Right ventricle myocardium inferior (tissue), 1 donor: Measurements from ENCODE around the gene GLT1D1. TPM values are rescaled to one million over a fixed set of nuclear protein-coding genes. Genes with fewer than 3 reads are reported as not detected.

ENCODE experiments used
- ATAC-seq: fragments of 200-7000 bp; cut with Tn5 transposase; one replicate; pipeline ENCODE4 v1.9.1; 2020; ENCODE audit warnings: mild to moderate bottlenecking, moderate library complexity
- DNase-seq: peaks from one replicate; pipeline ENCODE4 v3.0.0; 2021; ENCODE audit errors: missing footprints
- intact Hi-C: fragments of 100-400 bp; cut with DNase I; formaldehyde crosslinking; loops from one replicate; pipeline ENCODE4 v1.11.0; 2022
- total RNA-seq: library from RNA; stranded (reverse); fragmentation: NEBNext Ultra II Directional; extraction: Animal tissue kit (Norgen Biotek cat#: 25700); gene quantifications from one replicate; pipeline ENCODE4 v1.2.1, GENCODE V29; 2021
- donor health status: DM: no; HTN: yes; CAD: no; lungs with severe emphysema.

The GLT1D1 gene
- total RNA-seq, 1 donor from 2014 or later: 0.68 TPM

GRCh38 chr12:129025055-129025454, 171.8 kb downstream of the GLT1D1 start:
- intact Hi-C loops: no loop called here
- DNase-seq (no peak), ATAC-seq (no peak)

- DNase-seq (no peak), ATAC-seq (no peak)
- intact Hi-C loops: no loop called here
Measured at GRCh38 chr12:129028844-129029243, 175.6 kb downstream of the GLT1D1 start.

Other genes starting within 250 kb of the GLT1D1 start
- 16.3 TPM for gene SLC15A4, start 29.5 kb upstream of the GLT1D1 start, total RNA-seq